HepG2 (cell line): ENCODE data around the gene LRRC53. TPM values are rescaled to one million over a fixed set of nuclear protein-coding genes. Genes with fewer than 3 reads are reported as not detected.

Experiments used
- ATAC-seq: fragments of 200-7000 bp; cut with Tn5 transposase; 3 replicates; pipeline ENCODE4 v1.9.1; 2020; ENCODE audit warnings: mild to moderate bottlenecking, moderate library complexity
- BruUV-seq: library from RNA; stranded (reverse); fragments of 400-500 nt; replicated peaks from 2 replicates; lab custom pipeline; 2021; lab: Mats Ljungman, UMichigan
- CTCF ChIA-PET: fragments of 300-600 bp; formaldehyde crosslinking; extraction: SDS; loops from one replicate; lab custom pipeline; 2021; ENCODE audit warnings: low total read pairs, inconsistent platforms, low intra/inter-chr PET ratio; lab: Yijun Ruan, JAX
- POLR2A ChIA-PET: fragments of 350-600 bp; sonication (Branson Sonifier 250); formaldehyde crosslinking; loops from one replicate; lab custom pipeline; 2020; ENCODE audit warnings: antibody characterized with exemption, inconsistent platforms; lab: Yijun Ruan, JAX
- DNase-seq: peaks from one replicate; pipeline ENCODE4 v3.0.0-alpha.2; 2015; ENCODE audit warnings: low spot score
- FAIRE-seq: peaks from 3 replicates; lab custom pipeline; 2011; peaks lifted over from hg19 to GRCh38; lab: Jason Lieb, UNC
- H2AFZ ChIP-seq: one replicate; pipeline ENCODE4 v1.6.1; 2011; ENCODE audit warnings: low read length, inconsistent platforms
- H3K27ac ChIP-seq: fragments of 300-600 bp; 3 replicates; pipeline ENCODE4 v1.8.0; 2011; ENCODE audit warnings: mixed run types, mild to moderate bottlenecking, mixed read lengths, low read length, inconsistent platforms; ENCODE audit not compliant: insufficient read depth; ENCODE audit errors: extremely low read length
- H3K27me3 ChIP-seq, 2 experiments: fragments of 200-600 bp in 1 of 2; 2 replicates in 1 of 2; 3 replicates in 1 of 2; pipeline versions ENCODE4 v1.6.0 to v1.8.0; 2011; ENCODE audit warnings: low read length in 2 of 2, mild to moderate bottlenecking in 2 of 2, moderate library complexity in 2 of 2, inconsistent platforms in 1 of 2; ENCODE audit not compliant: insufficient read depth in 2 of 2, control insufficient read depth in 1 of 2
- H3K36me3 ChIP-seq, 2 experiments: fragments of 200-600 bp in 1 of 2; replicated peaks in 1 of 2; 2 replicates in 1 of 2; 3 replicates in 1 of 2; pipeline versions ENCODE4 v1.5.1 to v1.8.0; 2011; ENCODE audit warnings: low read length in 2 of 2, inconsistent platforms in 1 of 2; ENCODE audit not compliant: insufficient read depth in 2 of 2, control insufficient read depth in 1 of 2
- H3K4me1 ChIP-seq: 2 replicates; pipeline ENCODE4 v1.5.1; 2012; ENCODE audit warnings: low read length, inconsistent platforms; ENCODE audit not compliant: insufficient read depth
- H3K4me2 ChIP-seq: 2 replicates; pipeline ENCODE4 v1.6.0; 2011; ENCODE audit warnings: low read depth, low read length, inconsistent platforms
- H3K4me3 ChIP-seq, 3 experiments: fragments of 200-600 bp in 1 of 3; sonication (generic), shearing (Covaris generic) in 1 of 3; replicated peaks in 1 of 3; 2 replicates each; pipeline ENCODE4 v1.5.1; 2011 to 2016; ENCODE audit warnings: low read length in 3 of 3, inconsistent platforms in 2 of 3, low read depth in 2 of 3, mild to moderate bottlenecking in 2 of 3, control low read depth in 1 of 3, mixed read lengths in 1 of 3; ENCODE audit not compliant: insufficient read depth in 1 of 3
- H3K79me2 ChIP-seq: one replicate; pipeline ENCODE4 v1.6.1; 2011; ENCODE audit warnings: low read length, inconsistent platforms; ENCODE audit not compliant: insufficient read depth
- H3K9ac ChIP-seq: 2 replicates; pipeline ENCODE4 v1.6.0; 2011; ENCODE audit warnings: mild to moderate bottlenecking, low read depth, low read length, inconsistent platforms; ENCODE audit not compliant: insufficient read depth
- H3K9me3 ChIP-seq: 2 replicates; pipeline ENCODE4 v1.5.1; 2012; ENCODE audit warnings: mild to moderate bottlenecking, low read length
- H4K20me1 ChIP-seq: 2 replicates; pipeline ENCODE4 v1.6.0; 2011; ENCODE audit warnings: inconsistent platforms, mild to moderate bottlenecking, low read length, moderate library complexity; ENCODE audit not compliant: insufficient read depth
- ATF7 ChIP-seq, 2 experiments: fragments of 450-650 bp in 1 of 2; sonication (generic) in 1 of 2; formaldehyde crosslinking in 1 of 2; IDR thresholded peaks; 2 replicates each; pipeline versions ENCODE4 v1.4.0 to v1.6.1; 2016 to 2020; ENCODE audit warnings: antibody characterized with exemption in 1 of 2, mild to moderate bottlenecking in 1 of 2, missing genetic modification reagents in 1 of 2
- LCORL ChIP-seq, 2 experiments: fragments of 450-650 bp in 1 of 2; sonication (generic) in 1 of 2; formaldehyde crosslinking in 1 of 2; IDR thresholded peaks; 2 replicates each; pipeline versions ENCODE4 v1.5.0 to v1.6.1; 2017 to 2020; ENCODE audit warnings: antibody characterized with exemption in 1 of 2, missing genetic modification reagents in 1 of 2
- XRCC5 ChIP-seq: fragments of 200-400 bp; formaldehyde crosslinking; optimal IDR thresholded peaks from 2 replicates; pipeline ENCODE3; 2017; ENCODE audit warnings: mild to moderate bottlenecking, low read length
- ZFP36L2 ChIP-seq: sonication (generic); formaldehyde crosslinking; IDR thresholded peaks from 2 replicates; pipeline ENCODE4 v1.4.0; 2020; ENCODE audit warnings: missing genetic modification reagents
- ZNF17 ChIP-seq: sonication (generic); formaldehyde crosslinking; IDR thresholded peaks from 2 replicates; pipeline ENCODE4 v1.5.0; 2020; ENCODE audit warnings: mild to moderate bottlenecking, missing genetic modification reagents
- ZNF24 ChIP-seq: fragments of 450-650 bp; IDR thresholded peaks from 2 replicates; pipeline ENCODE4 v1.6.1; 2017; ENCODE audit warnings: antibody characterized with exemption, mild to moderate bottlenecking
- ZNF510 ChIP-seq: sonication (generic); formaldehyde crosslinking; IDR thresholded peaks from 2 replicates; pipeline ENCODE4 v1.4.0; 2020; ENCODE audit warnings: low read depth, mild to moderate bottlenecking, missing genetic modification reagents
- WGBS: methylation state at CpG from one replicate; pipeline ENCODE4 v1.1.6; 2017; ENCODE audit warnings: low lambda C conversion rate; 5-methylcytosine and 5-hydroxymethylcytosine counted together
- in situ Hi-C: cut with HindIII; loops from 2 replicates; pipeline ENCODE4 v1.10.0; 2017; ENCODE audit warnings: low pct_unique_long_range_greater_than_20kb; ENCODE audit not compliant: extremely low pct_ligation_motif_present
- intact Hi-C: fragments of 100-400 bp; cut with micrococcal nuclease; formaldehyde crosslinking; loops from one replicate; pipeline ENCODE4 v1.10.0; 2022; ENCODE audit not compliant: unreplicated experiment
- polyA plus RNA-seq, 8 experiments: library from polyadenylated mRNA; depleted of rRNA in 3 of 8; stranded (reverse) in 7 of 8; unstranded in 1 of 8; fragments of >200 nt; fragmentation: Illumina TruSeq in 4 of 8; extraction: Trizol in 4 of 8; gene quantifications; 2 replicates each; pipeline versions ENCODE4 v1.2.1 to v1.2.3, GENCODE V29; 2011 to 2016; ENCODE audit warnings: low read depth in 4 of 8, missing spikeins in 1 of 8, mixed read lengths in 1 of 8; ENCODE audit not compliant: insufficient read depth in 1 of 8
- total RNA-seq, 5 experiments: library from RNA; depleted of rRNA; stranded (reverse); fragments of >200 nt; fragmentation: Illumina TruSeq; extraction: Trizol; gene quantifications; 2 replicates each; pipeline ENCODE4 v1.2.3, GENCODE V29; 2016; ENCODE audit warnings: low read depth in 1 of 5
- TF ChIP-seq, protein P1 (sequence below): sonication (generic); formaldehyde crosslinking; IDR thresholded peaks from 2 replicates; pipeline ENCODE4 v1.4.0; 2020; ENCODE audit warnings: missing genetic modification reagents, borderline replicate concordance

LRRC53 gene
- total and polyA plus RNA-seq, 2 of the 13 experiments (the other 11 are each of a cell fraction or from before 2014, with no cell fraction given) = not detected

- POLR2A ChIA-PET = no interaction called here
- CTCF ChIA-PET = no interaction called here
- no peak for TF ChIP-seq ATF7 (IDR thresholded peaks at IDR 0.05)
- no peak for TF ChIP-seq ATF7 (CRISPR knock-in tag; IDR thresholded peaks at IDR 0.05)
- TF ChIP-seq ZNF17 (CRISPR knock-in tag) = no peak
- TF ChIP-seq ZNF24 = no peak
- no peak for TF ChIP-seq ZNF510
- TF ChIP-seq, protein P1, sequence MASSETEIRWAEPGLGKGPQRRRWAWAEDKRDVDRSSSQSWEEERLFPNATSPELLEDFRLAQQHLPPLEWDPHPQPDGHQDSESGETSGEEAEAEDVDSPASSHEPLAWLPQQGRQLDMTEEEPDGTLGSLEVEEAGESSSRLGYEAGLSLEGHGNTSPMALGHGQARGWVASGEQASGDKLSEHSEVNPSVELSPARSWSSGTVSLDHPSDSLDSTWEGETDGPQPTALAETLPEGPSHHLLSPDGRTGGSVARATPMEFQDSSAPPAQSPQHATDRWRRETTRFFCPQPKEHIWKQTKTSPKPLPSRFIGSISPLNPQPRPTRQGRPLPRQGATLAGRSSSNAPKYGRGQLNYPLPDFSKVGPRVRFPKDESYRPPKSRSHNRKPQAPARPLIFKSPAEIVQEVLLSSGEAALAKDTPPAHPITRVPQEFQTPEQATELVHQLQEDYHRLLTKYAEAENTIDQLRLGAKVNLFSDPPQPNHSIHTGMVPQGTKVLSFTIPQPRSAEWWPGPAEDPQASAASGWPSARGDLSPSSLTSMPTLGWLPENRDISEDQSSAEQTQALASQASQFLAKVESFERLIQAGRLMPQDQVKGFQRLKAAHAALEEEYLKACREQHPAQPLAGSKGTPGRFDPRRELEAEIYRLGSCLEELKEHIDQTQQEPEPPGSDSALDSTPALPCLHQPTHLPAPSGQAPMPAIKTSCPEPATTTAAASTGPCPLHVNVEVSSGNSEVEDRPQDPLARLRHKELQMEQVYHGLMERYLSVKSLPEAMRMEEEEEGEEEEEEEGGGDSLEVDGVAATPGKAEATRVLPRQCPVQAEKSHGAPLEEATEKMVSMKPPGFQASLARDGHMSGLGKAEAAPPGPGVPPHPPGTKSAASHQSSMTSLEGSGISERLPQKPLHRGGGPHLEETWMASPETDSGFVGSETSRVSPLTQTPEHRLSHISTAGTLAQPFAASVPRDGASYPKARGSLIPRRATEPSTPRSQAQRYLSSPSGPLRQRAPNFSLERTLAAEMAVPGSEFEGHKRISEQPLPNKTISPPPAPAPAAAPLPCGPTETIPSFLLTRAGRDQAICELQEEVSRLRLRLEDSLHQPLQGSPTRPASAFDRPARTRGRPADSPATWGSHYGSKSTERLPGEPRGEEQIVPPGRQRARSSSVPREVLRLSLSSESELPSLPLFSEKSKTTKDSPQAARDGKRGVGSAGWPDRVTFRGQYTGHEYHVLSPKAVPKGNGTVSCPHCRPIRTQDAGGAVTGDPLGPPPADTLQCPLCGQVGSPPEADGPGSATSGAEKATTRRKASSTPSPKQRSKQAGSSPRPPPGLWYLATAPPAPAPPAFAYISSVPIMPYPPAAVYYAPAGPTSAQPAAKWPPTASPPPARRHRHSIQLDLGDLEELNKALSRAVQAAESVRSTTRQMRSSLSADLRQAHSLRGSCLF = no peak
- no peak for TF ChIP-seq ZFP36L2 (CRISPR knock-in tag)
- no peak for TF ChIP-seq XRCC5
- 0 out of 2 replicates have a peak, but pooled peaks have one; percentile 40 for TF ChIP-seq LCORL (IDR thresholded peaks at IDR 0.05)
- TF ChIP-seq LCORL (CRISPR knock-in tag; IDR thresholded peaks at IDR 0.05) = no peak
- FAIRE-seq = no peak
- H3K27ac ChIP-seq = no peak overlapping the region
- H3K4me3 ChIP-seq = no peak overlapping the region
- DNase-seq = no peak
- no peaks in the 10 kb centered on the region for H3K4me1 ChIP-seq
- in situ Hi-C loops = no loop called here
- no peaks in the 10 kb centered on the region for H3K9me3 ChIP-seq
- no peak overlapping the region for H2AFZ ChIP-seq
- H3K27me3 ChIP-seq = no peaks in the 10 kb centered on the region
- H3K4me2 ChIP-seq = no peak overlapping the region
- intact Hi-C loops = no loop called here
- H3K79me2 ChIP-seq = no peaks in the 10 kb centered on the region
- no peaks in the 10 kb centered on the region for H3K36me3 ChIP-seq
- H4K20me1 ChIP-seq = no peaks in the 10 kb centered on the region
- WGBS = 2% methylated on average over 7 of the region's 7 CpGs
- H3K9ac ChIP-seq = no peak overlapping the region
- ATAC-seq = no peak
- no TSS peak for BruUV-seq
These were observed 86.0 kb downstream of the LRRC53 start for GRCh38 chr1:74426208-74426937.
